GM18520 (cell line): ENCODE data around the gene JAZF1.

Source experiments
- ATAC-seq: cut with Tn5 transposase; IDR thresholded peaks from one replicate; pipeline ENCODE4 v1.9.1; 2021; ENCODE audit not compliant: unreplicated experiment

The JAZF1 gene

GRCh38 chr7:28168393-28169158, 12.0 kb downstream of the JAZF1 start:
- ATAC-seq, result no peak

- no peak for ATAC-seq
Observed at GRCh38 chr7:28166982-28167715, 13.4 kb downstream of the JAZF1 start.

GRCh38 chr7:28165961-28166955, 14.3 kb downstream of the JAZF1 start:
- ATAC-seq, result no peak

GRCh38 chr7:28165261-28165660, 15.3 kb downstream of the JAZF1 start:
- ATAC-seq, result no peak

GRCh38 chr7:28163949-28164348, 16.6 kb downstream of the JAZF1 start:
- ATAC-seq, result no peak

- no peak for ATAC-seq
Observed at GRCh38 chr7:28161331-28161730, 19.3 kb downstream of the JAZF1 start.

- ATAC-seq, result no peak
Observed at GRCh38 chr7:28160551-28160991, 20.0 kb downstream of the JAZF1 start.

GRCh38 chr7:28157831-28158416, 22.7 kb downstream of the JAZF1 start:
- no peak for ATAC-seq

- no peak for ATAC-seq
Observed at GRCh38 chr7:28157076-28157745, 23.4 kb downstream of the JAZF1 start.

- no peak for ATAC-seq
Observed at GRCh38 chr7:28156401-28156800, 24.2 kb downstream of the JAZF1 start.

- ATAC-seq, result no peak
Observed at GRCh38 chr7:28155964-28156363, 24.6 kb downstream of the JAZF1 start.

- peak; percentile 58 for ATAC-seq
Observed at GRCh38 chr7:28155019-28155660, 25.5 kb downstream of the JAZF1 start.

GRCh38 chr7:28152594-28152993, 28.0 kb downstream of the JAZF1 start:
- ATAC-seq, result no peak

GRCh38 chr7:28151965-28152364, 28.6 kb downstream of the JAZF1 start:
- ATAC-seq, result peak; percentile 42

- ATAC-seq, result no peak
Observed at GRCh38 chr7:28149291-28150101, 31.1 kb downstream of the JAZF1 start.

- ATAC-seq, result no peak
Observed at GRCh38 chr7:28145931-28146330, 34.7 kb downstream of the JAZF1 start.

GRCh38 chr7:28145090-28145626, 35.4 kb downstream of the JAZF1 start:
- ATAC-seq, result no peak

- ATAC-seq, result no peak
Observed at GRCh38 chr7:28144266-28144665, 36.3 kb downstream of the JAZF1 start.

GRCh38 chr7:28142650-28143049, 37.9 kb downstream of the JAZF1 start:
- no peak for ATAC-seq
